EL (cell line): Measurements from ENCODE around the gene LAP3.
"Not testable (repeated sequence)": the region's sequence is repeated elsewhere in the genome, so short reads cannot be mapped to it uniquely, and the experiment has no call there.

Source experiments
- DNase-seq: peaks from one replicate; pipeline ENCODE4 v3.0.0-alpha.2; 2016

LAP3 gene

DNA sequence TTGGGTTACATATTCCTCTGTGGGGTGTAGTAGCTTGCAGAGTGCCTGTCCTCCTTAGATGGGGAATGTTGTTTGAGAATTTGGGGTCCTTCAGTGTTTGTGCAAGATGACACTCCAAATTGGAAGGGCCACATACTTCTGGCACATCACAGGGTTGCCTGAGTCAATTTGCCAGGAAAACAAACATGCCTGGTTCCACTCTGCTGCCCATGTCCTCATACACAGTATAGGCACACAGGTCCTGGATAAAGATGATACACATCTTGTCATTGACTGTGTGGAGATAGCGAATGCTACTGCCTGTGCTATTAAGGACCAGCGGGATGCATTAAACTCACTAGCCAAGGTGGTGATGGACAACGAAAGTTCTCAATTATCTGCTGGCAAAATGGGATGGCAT lies 11.2 kb upstream of the LAP3 start:
- no peak for DNase-seq

DNA sequence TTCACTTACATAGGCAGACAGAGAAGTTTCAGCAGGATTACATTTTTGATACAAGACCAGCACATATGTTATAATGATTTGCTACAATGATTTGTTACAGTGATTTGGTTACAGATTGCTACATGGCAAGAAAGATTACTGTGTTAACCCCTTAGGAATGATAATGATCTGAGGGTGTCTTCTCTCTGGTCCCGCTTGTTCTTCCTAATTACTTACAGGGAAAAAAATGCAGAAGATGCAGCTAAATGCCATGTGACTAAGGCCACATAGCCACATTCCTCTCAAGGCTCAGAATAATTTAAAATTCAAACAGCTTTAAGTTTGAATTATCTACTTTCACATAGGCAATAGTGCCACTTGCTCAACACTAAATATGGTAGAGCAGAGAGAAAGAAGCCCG lies 9.7 kb upstream of the LAP3 start:
- peak; percentile 58 for DNase-seq

DNA sequence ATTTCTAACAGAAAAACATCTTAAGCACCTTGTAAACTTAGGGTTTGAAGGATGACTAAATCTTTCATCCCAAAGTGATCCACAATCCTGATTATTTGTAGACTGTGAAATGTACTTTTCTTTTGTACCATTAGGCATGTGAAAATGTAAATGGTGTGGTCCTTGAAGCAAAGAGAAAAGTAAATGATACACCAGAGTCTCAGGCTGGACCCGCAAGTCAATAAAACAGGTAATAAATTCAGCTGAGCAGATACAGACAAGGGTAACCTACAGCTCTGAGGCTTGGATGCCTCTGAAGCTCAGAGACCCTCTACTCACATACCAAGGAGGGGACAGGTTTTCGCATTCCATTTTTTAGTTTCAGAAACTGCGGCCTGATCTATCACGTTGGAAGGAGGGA lies 2.8 kb upstream of the LAP3 start:
- DNase-seq = no peak

DNA sequence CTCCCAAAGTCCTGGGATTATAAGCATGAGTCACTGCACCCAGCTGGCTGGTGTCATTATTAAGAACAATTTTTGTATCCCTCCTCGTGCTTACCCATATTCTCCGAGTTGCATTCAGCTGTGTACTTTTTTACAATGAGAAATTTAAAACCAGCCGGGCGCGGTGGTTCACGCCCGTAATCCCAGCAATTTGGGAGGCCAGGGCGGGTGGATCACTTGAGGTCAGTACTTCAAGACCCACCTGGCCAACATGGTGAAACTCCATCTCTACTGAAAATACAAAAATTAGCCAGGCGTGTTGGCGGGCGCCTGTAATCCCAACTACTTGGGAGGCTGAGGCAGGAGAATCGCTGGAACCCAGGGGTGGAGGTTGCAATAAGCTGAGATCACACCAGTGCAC lies 1.8 kb upstream of the LAP3 start:
- DNase-seq = not testable (repeated sequence)

DNA sequence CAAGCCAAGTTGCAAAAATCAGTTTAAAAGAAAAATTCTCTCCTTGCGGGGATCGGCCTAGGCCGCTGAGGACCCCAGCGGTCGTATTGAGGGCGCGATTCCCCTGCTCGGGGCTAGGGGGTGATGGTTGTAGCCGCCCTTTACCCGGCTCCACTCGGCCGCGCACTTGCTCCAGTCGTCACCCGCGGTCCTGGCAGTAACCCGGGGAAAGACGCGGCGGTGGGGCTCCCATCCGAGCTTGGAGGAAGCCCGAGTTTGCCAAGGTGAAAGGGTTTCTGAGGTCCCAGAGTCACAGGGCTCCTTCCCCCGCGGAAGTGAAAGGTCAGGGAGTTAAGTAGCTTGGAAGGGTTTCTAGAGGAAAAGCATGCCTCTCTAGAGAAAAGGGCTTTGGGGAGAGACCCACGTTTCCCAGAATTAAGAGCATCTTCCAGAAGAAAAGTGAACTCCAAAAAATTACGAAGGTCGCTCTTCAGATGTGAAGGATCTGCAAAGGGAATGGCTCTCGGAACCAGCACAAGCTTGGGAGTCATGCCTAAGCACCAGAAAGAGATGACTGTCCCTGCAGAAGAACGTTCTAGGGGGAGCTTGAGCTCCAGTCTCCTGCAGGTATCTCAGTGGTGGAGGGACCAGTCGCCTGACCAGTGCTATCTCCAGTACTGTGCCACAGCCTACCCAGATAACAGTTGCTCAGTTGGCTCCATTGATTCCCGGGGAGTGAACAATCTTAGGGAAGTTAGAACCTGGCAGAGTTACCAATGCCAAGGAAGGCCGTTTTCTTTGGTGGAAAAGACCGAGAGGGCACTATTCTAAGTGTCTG lies 875 bp downstream of the LAP3 start:
- DNase-seq = peak; percentile 31

DNA sequence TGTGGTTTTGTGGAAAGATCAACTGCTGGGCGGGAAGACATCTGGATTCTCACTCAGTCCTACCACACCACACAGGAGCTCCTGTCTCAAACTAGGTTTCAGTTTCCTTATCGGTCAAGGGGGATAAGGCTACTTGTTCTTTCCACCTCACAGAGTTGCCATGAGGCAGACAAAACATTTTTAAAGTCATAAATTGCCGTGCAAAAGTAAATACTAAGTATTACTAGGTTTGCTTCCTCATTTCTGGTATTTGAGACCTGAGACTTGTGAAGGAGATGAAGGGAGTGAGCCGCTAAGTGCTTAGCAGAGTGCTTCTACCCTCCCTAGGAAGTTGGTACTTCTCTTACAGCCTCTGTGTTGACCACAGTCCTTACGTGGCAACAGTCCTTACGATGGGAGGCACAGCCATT lies 1.5 kb downstream of the LAP3 start:
- peak; percentile 30 for DNase-seq

DNA sequence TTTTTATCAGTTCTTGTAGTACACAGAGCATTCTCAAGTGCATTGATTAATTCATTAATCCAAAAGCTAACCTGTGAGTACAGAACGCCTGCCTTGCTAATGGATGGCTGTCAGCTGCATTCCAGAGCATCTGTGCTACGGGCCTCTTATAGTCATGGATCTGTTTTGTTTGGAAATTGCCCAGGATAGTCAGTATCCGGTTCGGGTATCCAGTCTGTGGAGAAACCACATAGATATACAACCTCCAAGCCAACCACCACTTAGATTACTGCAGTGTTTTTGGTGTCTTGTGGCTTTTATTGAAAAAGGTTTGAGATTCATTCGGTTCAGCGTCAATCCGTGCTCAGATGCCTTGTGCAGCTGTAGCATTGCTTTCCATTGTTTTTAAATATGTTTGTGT lies 4.0 kb downstream of the LAP3 start:
- DNase-seq = peak; percentile 57

DNA sequence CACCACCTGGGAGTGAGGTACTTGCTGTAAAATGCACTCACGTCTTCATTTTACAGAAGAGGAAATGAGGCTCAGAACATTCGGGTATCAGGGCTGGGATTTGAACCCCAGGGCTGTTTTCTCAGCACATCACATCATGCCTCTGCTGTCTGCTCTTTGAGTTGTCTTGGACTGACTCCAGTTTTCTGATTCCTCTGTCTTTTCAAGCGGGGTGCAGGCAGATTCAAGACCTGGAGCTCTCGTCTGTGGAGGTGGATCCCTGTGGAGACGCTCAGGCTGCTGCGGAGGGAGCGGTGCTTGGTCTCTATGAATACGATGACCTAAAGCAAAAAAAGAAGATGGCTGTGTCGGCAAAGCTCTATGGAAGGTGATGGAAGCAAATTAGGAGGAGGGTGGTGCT lies 6.3 kb downstream of the LAP3 start:
- DNase-seq = no peak

DNA sequence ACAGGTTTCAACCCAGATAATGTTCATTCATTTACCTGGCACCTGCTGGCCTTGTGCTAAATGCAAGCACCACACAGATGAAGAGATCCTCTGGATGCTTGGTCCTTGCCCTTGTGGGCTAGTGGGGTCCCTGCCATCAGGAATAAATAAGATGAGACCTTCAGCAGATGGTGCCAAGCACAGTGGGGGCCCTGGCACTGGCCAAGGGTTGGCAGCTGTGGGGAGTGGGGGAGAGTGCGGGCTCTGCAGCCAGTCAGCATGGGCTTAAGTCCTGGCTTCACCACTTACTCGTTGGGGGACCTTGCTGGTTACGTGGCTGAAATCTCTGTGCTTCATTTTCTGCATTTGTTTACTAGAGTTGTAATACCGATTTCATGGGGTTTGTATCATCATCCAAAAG lies 6.9 kb downstream of the LAP3 start:
- DNase-seq = no peak

DNA sequence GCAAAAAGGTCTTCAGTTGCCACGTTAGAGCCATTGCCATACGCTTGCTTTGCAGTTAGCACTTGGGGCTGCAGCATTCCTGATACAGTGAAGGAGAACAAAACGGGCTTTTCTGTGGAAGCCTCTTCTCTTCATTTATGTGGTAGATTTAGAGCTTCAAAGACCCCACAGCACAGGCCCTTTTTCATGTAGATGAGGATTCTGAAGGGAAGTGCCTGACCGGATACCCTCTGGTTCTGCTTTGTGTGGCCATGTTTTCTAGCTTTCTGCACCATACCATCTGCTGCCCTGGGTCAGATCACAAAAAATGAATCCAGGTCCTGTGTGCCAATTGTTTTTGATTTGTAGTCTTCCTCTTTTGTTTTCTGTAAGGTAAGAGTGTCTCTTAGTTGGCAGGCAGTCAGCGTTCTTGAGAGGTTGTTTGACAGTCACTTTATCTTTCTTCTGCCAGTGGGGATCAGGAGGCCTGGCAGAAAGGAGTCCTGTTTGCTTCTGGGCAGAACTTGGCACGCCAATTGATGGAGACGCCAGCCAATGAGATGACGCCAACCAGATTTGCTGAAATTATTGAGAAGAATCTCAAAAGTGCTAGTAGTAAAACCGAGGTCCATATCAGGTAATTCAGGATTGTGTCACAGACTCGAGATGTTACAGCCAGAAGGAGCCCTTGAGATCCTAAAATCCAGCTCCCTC lies 7.7 kb downstream of the LAP3 start:
- DNase-seq = no peak

DNA sequence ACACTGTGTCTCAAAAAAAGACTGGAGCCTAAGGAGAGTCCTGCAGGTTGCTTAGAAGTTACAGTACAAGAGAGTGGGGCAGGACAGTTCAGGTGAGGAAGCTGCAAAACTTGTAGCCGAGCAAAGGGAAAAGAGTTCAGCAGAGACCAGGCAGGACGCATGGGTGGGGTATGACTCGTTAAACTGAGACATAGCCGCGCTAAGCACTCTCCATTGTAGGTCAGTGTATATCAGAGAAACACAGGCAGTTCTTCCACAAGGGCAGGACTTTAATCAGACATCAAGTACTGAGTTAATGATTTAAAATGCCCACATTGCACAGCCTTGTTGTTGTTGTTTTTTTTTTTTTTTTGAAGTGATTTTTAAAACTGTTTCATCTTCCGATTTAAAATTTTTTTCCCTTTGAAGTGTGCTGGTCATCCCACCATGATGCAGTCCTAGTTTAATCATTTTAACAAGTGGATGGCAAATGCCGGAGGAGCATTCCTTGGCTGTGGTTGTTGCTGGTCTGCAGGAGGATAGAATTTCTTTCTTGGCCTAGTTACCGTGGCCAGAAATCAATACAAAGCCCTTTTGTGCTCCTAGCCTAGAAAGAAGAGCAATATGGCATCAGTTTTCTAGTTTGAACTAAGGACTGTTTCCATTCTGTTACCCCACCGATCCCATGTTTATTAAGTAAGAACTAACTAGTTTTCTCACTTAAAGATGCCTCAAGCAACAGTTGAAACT lies 10.3 kb downstream of the LAP3 start:
- no peak for DNase-seq

DNA sequence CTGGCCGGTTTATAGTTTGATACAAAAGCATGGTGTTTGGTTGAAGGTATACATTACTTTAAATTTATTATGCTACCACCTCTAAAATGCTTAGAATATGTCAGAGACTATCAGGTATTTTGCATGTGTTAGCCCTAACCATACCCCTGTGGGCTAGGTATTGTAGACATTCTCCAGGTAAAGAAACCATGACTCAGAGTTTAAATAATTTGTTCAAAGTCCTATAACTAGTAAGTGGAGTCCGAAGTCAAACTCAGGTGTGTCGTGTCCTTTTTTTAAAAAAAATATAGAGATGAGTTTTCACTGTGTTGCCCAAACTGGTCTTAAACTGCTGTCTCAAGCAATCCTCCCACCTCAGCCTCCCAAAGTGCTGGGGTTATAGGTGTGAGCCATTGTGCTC lies 12.4 kb downstream of the LAP3 start:
- DNase-seq = no peak

DNA sequence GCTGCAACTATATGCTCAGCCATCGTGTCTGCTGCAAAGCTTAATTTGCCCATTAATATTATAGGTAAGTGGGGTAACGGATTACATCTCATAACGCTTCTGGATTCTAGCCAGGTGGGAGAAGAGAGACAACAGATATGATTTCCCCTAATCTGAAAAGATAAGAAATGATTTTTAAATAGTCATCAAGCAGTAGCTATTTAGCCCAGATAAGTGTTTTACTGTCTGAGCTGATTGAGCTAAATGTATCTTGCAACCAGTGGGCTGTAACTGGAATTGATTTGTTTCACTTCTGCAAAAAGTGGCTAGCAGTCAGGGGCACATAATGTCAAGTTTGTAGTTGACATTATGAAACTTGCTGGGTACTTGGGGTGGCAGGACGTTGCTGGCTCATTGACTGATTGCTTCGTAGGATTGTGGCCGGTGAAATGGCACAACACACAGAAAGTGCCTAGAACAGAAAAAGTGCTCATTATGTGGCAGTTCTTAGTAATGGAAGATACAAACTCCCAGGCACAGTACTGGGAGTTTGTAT lies 18.5 kb downstream of the LAP3 start:
- no peak for DNase-seq

DNA sequence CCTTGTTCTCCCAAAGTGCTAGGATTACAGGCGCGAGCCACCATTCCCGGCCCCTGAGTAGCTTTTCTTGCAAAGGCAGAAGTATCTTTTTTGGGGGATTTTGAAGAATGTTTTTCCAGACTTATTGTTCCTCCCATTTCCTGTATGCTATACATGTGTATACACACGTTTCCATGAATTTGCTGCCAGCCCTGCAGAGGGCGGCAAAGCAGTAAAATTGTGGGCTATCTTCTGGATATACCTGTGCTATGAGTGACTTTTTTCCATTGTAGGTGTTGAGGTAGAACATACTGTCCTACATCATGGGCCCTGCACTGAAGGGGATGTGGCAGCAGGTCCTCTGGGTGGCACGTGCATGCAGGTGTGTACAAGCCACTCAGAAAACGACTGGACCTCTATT lies 20.5 kb downstream of the LAP3 start:
- no peak for DNase-seq

DNA sequence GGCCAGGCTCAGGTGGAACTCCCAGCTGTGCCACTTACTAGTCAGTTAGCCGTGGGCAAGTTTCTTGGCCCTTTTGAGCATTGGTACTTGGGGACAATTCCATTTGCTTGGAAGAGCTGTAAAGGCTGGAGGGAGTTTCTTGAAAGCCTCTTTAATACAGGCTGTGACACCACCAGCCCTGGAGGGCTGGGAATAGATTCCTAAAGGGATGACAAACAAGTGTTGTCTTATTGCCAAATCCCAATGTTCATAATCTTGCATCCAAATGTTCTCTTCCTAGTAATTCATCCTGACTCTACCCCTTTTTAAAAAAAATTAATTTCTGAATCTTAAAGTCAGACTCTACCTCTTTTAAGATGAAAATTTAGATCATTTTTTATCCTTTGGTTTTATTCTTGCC lies 22.8 kb downstream of the LAP3 start:
- no peak for DNase-seq

DNA sequence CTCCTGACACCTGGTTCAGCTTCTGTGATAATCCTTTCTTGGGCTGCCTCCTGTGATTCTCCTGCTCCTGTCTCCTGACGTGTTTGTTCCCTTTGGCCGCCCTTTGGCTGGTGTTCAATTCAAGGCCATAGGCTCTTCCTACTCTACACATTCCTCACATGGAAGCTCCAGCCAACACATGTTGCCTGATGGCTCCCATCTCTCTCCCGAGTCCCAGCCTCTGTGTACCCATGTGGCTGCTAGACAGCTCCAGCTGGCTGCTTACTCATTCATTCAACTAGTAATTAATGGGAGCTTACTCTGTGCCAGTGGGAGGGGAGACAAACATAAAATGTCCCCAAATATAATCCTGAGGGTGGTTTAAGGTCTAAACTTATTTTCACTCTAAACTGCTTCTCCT lies 28.2 kb downstream of the LAP3 start:
- no peak for DNase-seq

DNA sequence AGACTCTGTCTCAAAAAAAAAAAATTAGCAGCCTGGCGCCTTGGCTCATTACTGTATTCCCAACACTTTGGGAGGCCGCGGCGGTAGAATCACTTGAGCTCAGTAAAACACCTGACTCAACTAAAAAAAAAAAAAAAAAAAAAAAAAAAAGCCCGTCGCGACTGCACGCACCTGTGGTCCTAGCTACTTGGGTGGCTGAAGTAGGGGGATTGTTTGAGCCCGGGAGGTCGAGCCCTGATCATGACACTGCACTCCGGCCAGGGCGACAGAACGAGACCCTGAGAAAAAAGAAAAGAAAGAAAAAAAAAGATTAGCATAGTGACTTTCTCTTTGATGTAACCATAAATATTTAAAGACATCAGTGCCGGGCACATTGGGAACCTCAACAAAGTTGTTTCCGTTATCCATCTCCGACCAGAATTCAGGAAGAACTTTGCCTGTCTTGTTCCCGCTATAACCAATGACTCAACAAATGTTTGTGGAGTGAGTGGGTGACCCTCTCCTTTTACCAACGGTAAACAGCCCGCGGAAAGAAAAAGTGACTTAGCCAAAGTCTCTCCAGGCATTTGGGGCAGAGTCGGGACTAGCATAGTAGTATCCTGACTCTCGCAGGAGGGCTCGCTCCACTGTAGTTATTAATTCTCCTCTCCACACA lies 36.9 kb downstream of the LAP3 start:
- peak; percentile 88 for DNase-seq

DNA sequence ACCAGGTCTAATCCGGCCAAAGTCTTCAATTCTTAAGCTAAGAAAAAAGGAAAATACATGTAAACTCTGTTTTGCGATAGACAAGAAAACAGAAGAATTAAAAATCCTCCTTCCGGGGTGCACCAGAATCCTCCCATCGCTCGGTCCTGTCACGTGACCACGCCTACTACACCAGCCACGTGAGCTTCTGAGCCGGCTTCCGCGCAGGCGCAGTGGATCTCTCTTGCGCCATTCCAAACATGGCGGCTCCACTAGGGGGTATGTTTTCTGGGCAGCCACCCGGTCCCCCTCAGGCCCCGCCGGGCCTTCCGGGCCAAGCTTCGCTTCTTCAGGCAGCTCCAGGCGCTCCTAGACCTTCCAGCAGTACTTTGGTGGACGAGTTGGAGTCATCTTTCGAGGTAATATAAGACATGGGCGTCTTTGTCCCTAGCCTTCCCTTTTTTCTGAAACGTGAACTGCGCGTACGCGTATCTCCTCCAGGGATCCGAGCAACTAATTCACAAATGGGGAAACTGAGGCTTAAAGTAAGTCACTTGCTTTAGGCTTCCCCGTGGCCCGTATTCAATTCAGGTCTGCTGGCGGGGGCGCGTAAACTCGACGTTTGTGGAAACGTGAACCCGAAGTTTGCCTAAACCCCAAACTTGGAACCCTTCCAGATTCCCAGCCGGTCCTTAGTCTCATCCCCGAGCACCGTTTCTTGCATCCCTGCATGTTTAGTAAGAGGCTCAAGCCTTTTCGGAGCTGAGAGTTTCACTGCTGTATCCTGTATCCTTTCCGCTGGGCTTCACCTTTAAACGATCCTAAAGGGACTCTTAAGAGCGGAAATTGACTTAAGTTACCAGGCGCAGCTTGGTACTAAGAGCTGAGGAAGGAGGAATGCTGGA lies 37.7 kb downstream of the LAP3 start, which contains the start of gene MED28:
MED28 (plus strand) TSS at position 226 of the 884 bp plus-strand sequence; CDS start at position 240, 14 bp downstream.
- peak; percentile 96 for DNase-seq

DNA sequence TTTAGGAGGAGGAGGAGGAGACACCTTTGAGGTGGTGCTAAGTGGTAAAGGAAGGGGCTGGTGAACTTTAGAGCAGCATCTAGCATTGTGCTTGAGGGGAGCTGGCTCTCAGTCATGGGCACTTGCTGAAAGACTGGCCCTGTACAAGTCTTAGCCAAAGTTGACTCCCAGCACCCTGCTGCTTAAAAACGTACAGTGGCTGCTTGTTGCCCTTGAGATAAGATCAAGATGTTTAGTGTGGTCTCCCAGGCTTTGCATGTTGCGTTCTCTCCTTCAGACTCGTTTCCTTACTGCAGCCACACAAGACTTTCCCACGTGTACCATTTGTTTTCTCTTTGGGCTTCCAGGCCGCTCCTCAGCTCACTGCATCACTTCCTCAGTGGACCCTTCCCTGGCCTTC lies 39.3 kb downstream of the LAP3 start:
- no peak for DNase-seq

DNA sequence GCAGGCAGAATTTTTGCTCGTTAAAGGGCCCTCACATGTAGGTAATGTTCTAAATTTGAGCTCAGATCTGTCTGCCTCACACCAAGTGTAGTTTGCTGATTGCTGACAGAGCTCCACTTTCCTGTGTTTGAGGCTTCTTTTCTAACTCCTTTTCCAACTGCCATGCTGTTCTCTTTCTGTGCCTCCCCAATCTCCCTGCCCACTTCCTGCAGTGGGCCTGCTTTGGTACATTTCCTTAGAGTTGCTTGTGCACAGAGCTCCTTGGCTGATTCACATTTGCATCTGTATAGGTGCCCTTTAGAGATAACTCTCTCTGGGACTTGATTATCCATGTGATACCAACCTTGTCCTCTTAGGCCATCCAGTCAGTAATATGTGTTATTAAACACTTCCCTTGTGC lies 41.9 kb downstream of the LAP3 start:
- no peak for DNase-seq

DNA sequence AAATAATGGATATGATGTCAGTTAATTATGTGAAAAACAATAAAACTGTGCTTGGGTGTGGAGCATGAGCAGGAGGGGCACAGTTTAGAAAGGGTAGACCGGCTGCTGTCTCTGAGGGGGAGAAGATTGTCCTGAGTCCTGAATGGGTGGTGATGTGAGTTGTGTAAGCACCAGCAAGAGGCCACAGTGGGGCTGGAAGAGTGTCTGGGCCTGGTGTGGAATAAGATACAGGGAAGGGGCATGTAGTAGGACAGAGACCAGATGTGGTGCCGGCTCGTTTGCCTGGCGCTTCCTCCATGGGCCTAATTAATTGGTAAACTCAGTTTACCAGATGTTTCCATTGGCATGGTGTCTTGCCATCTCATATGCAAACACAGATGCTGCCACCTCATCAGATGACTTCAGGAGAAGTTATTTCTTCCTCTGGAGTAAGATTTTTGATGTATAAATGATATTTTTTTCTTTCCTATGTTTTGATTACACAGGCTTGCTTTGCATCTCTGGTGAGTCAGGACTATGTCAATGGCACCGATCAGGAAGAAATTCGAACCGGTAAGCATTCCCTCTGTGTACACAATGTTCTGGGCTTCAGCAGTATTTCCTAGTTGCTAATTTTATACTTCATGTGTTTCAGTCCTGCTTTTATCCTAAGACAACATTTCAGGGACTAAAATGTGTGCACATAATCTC lies 42.6 kb downstream of the LAP3 start:
- DNase-seq = peak; percentile 12
